ENCODE data around the gene TEX261.
"Not testable (repeated sequence)": the region's sequence is repeated elsewhere in the genome, so short reads cannot be mapped to it uniquely, and the experiment has no call there.

The TEX261 gene

DNA sequence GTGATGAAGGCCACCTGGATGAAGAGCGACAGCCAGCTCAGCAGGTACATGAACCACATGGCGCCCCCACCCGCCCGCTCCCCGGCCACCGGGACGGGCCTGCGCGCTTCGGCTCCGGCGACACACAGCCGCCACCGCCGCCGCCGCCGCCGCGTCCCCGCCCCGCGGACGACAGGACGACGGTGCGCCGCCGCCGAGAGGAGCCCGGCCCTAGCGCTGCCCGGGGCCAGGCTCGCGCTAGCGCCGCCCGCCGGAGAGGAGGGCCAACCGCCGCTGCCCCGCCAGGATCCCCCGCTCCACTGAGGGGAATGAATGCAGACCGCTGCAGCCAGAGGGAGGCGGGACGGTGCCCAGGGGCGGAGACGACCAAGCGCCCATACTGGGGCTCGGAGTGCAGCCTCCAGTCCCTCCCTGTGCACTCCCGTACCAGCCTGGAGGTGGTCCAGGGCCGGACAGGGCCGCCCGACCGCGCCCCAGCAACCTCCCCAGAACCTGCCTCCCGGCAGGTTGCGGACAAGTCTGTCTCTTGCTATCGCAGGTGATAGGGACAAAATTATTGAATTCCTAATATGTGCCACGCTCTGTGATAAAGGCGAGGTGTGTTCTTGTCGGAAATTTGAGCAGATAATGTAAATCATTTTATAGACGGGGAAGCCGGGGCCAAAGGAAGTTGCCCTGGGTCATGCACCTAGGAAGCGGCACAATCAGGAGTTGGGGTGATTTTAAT is at the start of gene TEX261:
Gene TEX261, minus strand, starts transcription at position 175 of the 727 bp plus-strand sequence. Its CDS starts 116 bp downstream, at position 59.
- peak; percentile 65 for DNase-seq

DNA sequence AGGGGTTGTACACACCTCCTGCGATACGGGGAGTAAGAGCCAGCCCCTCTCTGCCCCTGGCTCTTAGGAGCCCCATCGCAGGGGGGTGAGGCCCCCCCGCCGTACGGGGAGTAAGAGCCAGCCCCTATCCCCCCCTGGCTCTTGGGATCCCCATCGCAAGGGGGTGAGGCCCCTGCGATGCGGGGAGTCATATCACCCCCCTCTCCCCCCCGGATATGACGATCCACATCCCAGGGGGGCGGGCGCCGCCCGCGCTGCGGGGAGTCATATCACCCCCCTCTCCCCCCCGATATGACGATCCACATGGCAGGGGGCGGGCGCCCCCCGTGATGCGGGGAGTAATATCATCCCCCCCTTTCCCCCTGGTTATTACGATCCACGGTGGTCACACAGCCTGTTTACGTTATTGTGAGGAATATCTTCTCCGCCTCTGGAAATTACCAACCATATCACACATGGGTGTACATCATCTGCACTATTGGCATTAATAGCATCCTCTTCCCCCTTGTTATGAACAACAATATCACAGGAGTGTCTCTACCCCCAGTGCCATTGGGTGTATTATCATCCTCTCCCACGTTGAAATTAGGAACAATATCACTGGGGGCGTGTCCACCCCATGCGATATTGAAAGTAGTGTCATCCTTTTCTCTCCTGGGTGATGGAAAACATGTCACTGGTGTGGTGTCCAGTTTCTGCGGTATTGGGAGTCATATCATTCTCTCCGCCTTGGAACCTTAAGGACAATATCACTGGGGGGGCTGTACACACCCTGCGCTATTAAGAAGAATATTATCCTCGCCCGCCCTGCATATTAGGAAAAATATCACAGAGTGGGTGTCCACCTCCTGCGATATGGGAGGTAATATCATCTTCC is 49.1 kb upstream of the TEX261 start:
- DNase-seq, result no peak

DNA sequence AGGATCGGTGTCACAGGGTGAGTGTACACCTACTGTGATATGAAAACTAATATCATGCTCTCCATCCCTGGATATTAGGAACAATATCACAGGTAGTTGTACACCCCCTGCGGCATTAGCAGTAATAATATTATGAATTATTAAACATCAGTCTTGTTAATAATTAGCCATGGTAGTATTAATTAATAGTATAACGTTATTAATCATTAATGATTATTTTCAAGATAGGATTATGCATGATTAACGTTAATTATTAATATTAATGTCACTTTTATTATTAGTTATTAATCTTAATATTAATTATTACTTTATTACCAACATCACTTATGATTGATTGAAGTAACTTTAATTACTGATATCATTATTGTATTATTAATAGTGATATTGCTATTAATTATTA is 47.6 kb upstream of the TEX261 start:
- DNase-seq, result no peak

DNA sequence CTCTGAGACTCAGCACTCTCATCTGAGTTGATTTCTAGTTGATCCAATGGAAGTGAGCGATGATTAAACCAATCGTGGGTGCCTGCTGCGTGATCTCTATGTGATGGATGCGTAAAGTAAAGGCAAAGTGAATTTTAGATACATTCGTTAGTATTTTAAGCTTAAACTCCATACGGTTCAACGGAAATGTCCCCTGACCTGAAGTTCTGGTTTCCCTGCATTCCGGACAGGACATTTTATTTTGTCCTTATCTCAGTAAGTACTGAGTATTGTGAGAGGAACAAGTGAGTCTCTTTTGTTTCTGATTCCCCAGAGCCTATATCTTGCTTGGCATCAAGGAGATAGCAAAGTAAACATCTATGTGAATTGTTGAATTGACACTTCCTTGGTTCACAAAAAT is 41.6 kb upstream of the TEX261 start:
- DNase-seq, result not testable (repeated sequence)

DNA sequence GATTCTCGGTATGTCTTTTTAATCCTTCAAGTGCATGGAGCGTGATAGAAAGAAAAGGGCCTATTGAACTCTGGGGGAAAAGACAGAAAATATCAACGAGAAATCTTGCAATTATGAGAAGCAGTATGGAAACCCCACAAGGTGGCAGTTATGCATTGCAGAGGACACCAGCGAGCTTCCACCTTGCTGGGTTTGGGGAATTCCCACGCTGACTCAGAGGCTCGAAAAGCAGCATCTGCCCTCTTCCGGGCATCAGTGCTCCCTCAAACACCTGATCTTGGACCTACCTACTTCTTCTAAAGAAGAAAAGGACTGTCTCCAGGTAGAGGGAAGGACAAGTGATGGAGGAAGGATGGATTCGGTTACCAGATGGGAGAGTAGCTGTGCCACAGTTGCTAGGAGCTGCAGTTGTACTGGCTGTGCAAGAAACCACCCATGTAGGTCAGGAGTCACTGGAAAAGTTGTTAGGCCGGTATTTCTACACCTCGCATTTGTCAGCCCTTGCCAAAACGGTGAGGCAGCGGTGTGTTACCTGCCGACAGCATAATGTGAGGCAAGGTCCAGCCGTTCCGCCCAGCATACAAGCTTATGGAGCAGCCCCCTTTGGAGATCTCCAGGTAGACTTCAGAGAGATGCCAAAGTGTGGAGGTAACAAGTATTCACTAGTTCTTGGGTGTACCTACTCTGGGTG is 29.0 kb upstream of the TEX261 start:
- not testable (repeated sequence) for DNase-seq

DNA sequence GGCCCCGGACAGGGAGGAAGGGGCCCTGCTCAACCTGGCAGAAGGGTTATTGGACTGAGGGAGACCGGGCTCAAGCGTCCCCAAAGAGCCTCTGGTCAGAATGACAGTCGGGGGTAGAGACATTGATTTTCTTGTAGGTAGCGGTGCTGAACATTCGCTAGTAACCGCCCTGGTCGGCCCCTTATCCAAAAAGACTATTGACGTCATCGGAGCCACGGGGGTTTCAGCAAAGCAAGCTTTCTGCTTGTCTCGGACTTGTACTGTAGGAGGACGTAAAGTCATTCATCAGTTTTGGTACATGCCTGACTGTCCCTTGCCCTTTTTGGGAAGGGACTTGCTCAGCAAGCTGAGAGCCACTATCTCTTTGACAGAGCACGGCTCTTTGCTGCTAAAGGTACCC is 26.7 kb upstream of the TEX261 start:
- not testable (repeated sequence) for DNase-seq

DNA sequence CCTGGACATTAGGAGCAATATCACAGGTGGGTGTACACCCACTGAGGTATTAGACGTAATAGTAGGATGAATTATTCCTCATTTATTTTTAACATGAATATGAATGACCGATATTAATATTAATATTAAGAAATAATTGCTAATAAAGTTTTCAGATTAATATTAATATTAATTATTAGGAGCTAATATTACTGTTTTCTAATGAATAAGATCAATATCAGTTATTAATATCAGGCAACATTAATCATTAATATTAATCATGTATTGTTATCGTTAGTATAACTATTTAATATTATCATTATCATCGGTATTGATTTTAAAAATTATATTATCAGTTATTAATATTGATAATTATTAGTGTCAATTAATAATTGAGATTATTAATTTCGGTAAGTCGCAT is 25.3 kb upstream of the TEX261 start:
- DNase-seq, result not testable (repeated sequence)

DNA sequence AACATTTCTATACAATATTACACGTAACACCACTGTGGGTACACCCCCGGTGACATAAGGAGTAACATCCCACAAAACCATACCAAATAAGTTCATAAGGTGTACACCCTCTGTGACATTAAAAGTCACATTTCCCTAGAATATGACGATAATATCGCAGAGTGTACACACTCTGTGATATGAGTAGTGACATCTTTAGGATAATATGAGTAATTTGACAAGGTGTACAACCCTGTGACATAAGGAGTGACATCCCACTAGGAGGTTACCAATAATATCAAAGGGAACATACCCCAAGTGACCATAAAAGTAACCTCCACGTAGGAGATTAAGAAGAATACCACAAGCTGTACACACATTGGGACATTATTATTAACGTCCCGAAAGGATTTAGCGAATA is 24.0 kb upstream of the TEX261 start:
- DNase-seq, result no peak

DNA sequence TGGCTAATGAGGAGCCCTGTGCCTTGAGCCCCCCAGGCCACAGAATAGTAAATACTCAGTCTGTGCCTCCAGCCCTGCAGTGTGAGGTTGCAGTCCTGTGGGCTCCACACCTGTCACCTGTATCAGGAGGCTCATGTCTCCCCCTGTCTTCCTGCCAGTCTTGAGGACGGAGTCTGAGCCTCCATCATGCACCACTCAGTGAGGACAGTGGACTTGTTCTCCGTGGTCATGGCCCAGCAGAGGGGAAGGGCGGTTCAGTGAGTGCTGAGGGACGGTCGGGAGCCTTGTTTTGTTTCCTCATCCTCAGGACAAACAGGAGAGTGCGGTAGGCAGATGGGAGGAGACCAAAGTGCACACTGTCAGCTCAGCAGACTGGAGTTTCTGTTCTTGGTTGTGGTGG is 17.1 kb upstream of the TEX261 start:
- DNase-seq, result not testable (repeated sequence)

DNA sequence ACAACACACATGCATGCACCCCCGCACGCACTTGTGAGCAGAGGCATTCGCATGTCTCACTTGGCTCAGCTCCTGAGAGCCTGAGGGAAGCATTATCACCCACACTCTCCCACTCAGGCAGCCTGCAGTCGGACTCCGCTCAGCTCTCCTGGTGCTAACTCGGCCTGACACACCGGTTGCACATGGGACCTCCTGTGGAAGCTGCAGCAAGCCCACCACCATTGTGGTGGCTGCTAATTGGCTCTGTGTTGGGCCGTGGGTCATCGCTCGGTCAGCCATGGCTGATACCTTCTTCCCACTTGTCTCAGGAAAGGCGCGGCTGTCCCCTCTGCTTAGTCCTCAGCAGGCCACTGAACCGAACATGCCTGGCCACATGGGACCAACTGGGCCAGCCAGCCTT is 13.7 kb upstream of the TEX261 start:
- DNase-seq, result no peak

DNA sequence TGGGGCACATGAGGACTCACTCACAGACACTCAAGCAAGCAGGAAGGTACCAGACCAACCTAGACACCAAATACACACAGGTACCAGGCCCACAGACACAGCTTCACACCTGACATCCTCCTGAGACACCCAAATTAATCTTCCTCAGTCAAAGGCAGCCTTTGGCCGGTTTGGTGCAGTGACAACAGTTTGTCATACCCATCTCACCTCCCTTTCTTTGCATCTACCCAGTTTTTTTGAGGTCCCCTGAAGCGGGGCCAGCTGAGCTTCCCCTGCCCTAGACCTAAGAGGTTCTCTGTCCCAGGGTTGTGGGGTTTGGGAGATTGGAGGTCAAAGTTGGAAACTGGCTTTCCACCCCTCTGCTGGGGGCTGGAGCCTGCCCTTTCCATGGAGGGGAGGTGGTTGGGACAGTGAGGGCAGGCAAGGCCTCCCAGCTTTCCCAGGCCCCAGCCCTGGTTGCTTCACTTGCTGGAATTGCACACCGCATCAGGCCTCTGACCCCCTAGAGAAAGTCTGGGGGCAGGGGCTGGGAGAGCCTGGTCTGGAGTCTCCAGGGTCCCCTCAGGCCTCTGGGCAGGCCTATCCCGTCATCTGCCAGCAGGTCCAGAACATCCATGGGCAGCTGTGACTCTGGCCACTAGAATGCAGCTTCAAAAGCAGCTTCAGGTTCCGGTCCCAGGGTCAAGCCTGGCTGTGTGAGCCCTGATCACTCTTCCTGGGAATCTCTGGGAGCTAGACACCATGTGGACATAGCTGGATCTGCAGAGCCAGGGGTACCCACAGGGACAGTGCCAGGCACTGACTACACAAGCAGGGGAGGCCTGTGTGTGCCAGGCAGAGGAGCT is 12.5 kb upstream of the TEX261 start:
- DNase-seq, result no peak

DNA sequence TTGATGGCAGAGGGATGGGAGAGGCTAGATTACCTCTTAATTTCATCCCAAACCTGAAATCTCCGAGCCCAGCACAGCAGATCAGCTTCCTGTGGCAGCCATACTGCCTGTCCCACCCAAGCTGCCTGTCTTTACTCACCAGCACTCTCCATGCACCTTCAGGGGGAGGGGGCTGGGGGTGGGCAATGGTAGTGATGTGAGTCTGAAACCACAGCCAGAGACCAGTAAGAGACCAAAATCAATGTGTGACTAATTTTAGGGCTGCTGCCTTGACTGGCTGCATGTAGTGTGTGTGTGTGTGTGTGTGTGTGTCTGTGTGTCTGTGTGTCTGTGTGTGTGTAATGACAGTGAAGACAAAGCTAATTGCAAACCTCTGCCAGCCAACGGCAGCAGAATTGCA is 11.7 kb upstream of the TEX261 start:
- no peak for DNase-seq

DNA sequence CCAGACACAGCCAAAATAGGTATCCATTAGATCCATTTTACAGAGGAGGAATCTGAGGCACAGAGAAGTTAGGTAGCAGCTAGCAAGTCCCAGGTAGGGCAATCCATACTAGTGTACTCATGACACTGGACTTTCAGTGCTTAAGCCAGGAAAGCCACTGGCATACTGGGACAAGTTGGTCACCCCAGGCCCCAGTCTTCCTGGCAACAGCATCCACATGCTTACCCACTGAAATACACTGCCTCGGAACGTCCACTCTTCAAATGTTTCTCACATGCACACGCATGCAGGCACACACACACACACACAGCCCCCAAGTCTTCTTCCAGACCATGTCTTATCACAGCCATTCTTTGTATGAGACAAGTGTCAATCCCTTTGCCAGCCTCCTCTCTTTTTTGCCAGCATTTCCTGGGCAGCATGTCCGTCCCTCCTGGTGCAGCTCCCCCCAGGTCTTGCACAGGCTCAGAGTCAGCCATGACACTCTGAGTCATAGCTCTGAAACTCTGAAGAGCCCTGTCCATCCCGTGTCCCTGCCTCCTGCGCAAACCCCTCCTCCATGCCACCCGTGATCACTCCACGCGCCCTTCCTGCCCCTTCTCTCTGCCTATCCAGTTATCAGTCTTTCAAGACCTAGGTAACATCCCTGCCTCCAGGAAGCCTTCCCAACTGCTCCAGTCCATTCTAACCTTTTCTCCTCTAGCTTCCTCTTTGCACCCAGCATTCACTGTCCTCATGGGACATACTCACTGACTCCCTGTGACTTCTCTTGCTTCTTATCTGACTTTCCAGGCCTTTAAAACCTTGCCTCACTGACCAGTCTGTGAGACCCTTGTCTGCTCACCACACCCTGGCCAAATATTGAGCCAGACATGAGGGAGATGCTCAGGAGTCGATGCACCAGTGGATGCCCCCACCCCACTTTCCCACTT is 10.9 kb upstream of the TEX261 start:
- no peak for DNase-seq

DNA sequence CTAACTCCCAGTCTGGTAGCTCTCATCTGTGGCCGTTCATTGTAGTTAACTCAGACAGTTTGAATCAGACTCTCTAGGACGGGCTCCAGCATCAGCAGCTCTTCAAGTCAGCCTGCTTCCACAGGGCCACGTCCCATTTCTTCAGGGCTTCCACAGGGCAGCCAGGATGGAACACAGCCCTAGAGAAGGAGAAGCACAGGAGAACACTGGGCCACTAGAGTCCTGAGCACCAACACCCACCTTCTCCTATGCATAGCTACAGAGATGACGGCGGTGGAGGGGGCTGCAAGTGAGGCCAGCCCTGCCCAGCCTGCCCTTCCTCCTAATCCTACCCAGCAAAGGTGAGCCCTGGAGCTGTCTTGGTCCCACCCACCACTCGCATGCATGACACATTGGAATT is 10.2 kb upstream of the TEX261 start:
- DNase-seq, result no peak

DNA sequence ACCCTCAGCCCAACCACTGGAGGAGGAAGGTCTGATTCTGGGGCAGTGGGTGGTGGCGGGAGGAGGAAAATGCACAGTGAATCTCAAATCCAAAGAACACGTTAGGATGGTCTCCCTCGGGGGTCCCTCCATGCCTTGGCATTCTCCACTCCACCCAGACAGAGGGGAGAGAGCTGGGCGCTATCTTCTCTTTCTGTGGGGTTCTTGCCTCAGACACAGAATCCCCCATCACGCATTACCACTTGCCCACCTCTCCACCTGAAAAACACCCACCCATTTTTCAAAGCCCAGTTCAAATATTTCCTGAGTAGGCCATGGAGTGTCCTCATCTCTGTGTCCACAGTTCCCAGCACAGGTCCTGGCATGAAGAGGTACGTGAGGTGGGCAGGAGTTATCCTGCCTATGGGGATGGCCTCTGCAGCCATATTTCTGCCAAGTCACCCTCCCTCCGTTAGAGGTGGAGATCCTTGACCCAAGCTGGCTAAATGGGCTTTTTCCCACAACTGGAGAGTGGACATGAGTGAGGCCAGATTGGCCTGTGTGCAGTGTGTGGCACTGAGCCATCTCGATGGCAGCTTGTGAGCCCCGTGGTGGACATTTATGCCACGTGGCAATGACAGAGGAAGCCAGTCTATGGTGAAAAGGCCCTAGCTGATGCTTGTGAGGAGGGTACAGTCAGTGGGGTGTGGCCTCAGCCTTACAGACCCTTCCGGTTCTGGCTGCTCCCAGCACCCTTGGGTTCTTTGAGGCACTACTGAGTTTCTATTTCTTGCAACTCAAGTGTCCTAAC is 9.5 kb upstream of the TEX261 start:
- DNase-seq, result no peak

DNA sequence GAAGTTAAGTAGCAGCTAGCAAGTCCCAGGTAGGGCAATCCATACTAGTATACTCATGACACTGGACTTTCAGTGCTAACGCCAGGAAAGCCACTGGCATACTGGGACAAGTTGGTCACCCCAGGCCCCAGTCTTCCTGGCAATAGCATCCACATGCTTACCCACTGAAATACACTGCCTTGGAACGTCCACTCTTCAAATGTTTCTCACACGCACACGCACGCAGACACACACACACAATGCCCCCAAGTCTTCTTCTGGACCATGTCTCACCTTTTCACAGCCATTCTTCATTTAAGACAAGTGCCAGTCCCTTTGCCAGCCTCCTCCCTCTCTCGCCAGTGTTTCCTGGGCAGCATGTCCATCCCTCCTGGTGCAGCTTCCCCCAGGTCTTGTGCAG is 8.7 kb upstream of the TEX261 start:
- DNase-seq, result no peak

DNA sequence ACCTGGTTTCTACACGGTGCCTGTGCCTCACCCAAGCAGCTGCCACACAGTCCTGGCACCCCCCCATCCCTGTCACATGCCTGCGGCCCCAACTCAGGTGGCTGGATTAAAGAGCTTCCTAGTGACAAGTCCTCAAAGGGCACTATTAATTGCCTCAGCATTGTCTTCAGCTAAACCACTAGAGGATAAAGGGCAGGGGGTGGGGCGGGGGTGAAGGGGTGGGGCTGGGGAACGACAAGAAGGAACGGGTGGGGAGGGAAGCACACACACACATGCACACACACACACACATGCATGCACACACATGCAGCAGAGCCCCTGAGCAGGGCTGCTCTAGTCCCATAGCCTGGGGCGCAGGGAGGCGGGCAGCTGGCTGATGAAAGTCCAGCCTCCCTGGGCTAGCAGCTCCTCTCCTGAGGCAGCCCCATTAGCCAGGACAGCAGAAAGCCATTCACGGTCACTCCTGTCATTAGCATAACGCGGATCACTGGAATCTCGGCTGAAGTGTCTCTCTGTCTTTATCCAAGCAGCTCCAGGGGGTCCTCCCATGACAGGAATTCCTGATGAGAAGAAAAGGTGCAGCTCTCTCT is 7.4 kb upstream of the TEX261 start:
- DNase-seq, result no peak

DNA sequence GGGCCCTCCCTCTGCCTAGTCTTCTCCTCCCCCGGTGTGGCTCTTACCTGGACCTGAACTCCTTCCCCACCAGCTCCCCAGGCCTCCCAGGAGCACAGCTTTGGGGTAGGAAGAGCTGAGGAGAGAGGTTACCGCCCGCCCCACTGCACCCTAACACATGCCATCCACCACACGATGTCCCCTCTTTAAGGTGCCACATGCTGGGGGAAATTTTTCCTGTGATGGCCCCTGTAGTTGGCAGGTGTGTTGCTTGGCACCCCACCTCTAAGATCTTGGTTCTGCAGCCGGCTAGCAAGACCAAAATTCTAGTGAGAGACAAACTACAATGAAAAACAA is 6.9 kb upstream of the TEX261 start:
- no peak for DNase-seq

DNA sequence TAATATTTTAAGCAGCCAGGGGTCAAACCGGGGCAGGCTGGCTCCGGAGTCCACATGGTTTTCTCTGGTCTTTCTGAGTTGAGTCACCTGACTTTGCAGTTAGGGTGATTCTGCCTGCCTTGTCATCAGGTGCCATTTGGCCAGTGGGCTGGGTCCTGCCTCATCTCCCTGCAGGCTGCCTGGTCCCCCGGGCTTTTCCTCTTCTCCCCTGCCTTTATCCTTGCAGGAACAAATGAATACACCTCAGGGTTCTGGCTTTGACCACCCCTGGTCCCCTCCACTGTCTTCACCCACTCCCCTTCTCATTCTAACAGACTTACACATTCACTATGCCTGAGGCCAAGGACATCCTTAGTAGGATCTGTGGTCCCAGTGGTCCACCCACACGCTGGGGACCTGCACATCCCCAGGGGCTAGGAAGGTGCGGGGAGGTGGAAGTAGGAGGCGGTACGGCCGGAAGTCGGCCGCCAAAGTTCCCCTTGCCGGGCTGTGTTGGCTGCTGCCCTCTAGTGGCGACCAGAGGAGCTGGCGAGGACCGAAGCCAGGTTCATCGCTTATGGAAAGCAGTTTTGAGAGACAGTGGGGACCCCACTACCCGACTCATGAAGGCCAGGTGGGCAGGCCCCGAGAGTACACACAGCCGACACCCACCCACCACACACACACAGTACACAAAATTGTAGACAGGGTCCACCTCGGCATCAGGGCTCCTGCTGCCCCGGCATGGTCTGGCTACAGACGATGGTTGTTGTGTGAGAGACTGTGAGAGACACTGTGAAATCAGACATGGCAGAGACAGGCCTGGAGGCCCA is 6.3 kb upstream of the TEX261 start:
- DNase-seq, result peak; percentile 9

Data from amniotic stem cell (primary cell).